Measurements from ENCODE around the gene RUNDC3A.
"Not testable (repeated sequence)": the region's sequence is repeated elsewhere in the genome, so short reads cannot be mapped to it uniquely, and the experiment has no call there.

The RUNDC3A gene

GRCh38 chr17:44343510-44344209 lies 35.3 kb downstream of the RUNDC3A start:
- no peak for DNase-seq (ENCODE audit: low spot score)

- DNase-seq (ENCODE audit: low spot score): peak; percentile 99
Measured at GRCh38 chr17:44344939-44345453, 36.6 kb downstream of the RUNDC3A start, which contains the start of gene GRN. Gene GRN, plus strand, starts transcription at chr17:44345302. Its CDS starts 3,863 bp downstream, at chr17:44349165.

- peak; percentile 74 for DNase-seq (ENCODE audit: low spot score)
Measured at GRCh38 chr17:44345454-44346026, 37.1 kb downstream of the RUNDC3A start.

- no peak for DNase-seq (ENCODE audit: low spot score)
Measured at GRCh38 chr17:44346064-44346844, 37.9 kb downstream of the RUNDC3A start.

DNA sequence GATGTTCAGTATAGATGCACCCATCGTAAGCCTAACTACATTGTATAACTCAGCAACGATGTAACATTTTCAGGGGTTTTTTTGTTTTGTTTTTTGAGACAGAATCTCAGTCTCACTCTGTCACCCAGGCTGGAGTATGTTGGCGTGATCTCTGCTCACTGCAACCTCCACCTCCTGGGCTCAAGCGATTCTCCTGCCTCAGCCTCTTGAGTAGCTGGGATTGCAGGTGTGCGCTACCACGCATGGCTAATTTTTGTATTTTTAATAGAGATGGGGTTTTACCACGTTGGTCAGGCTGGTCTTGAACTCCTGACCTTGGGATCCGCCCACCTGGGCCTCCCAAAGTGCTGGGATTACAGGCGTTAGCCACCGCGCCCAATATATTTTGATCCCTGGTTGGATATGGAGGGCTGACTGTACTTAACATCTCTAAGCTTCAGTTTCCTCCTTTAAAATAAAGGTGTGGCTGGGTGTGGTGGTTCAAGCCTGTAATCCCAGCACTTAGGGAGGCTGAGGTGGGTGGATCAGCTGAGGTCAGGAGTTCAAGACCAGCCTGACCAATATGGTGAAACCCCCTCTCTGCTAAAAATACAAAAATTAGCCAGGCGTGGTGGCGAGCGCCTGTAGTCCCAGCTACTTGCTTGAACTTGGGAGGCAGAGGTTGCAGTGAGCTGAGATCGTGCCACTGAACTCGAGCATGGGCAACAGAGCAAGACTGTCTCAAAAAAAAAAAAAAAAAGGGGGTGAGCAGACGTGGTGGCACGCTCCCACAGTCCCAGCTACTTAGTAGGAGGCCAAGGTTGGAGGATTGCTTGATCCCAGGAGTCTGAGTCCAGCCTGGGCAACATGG lies 39.0 kb downstream of the RUNDC3A start:
- DNase-seq (ENCODE audit: low spot score): not testable (repeated sequence)

- DNase-seq (ENCODE audit: low spot score): peak; percentile 50
Measured at GRCh38 chr17:44348234-44348987, 40.0 kb downstream of the RUNDC3A start.

DNA sequence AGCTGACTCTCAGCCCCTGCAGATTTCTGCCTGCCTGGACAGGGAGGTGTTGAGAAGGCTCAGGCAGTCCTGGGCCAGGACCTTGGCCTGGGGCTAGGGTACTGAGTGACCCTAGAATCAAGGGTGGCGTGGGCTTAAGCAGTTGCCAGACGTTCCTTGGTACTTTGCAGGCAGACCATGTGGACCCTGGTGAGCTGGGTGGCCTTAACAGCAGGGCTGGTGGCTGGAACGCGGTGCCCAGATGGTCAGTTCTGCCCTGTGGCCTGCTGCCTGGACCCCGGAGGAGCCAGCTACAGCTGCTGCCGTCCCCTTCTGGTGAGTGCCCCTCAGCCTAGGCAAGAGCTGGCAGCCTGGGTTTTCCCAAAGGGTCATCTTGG lies 40.6 kb downstream of the RUNDC3A start:
- no peak for DNase-seq (ENCODE audit: low spot score)

- DNase-seq (ENCODE audit: low spot score): no peak
Measured at GRCh38 chr17:44349553-44350070, 41.2 kb downstream of the RUNDC3A start.

- DNase-seq (ENCODE audit: low spot score): no peak
Measured at GRCh38 chr17:44350733-44351226, 42.4 kb downstream of the RUNDC3A start.

- no peak for DNase-seq (ENCODE audit: low spot score)
Measured at GRCh38 chr17:44351464-44351863, 43.1 kb downstream of the RUNDC3A start.

DNA sequence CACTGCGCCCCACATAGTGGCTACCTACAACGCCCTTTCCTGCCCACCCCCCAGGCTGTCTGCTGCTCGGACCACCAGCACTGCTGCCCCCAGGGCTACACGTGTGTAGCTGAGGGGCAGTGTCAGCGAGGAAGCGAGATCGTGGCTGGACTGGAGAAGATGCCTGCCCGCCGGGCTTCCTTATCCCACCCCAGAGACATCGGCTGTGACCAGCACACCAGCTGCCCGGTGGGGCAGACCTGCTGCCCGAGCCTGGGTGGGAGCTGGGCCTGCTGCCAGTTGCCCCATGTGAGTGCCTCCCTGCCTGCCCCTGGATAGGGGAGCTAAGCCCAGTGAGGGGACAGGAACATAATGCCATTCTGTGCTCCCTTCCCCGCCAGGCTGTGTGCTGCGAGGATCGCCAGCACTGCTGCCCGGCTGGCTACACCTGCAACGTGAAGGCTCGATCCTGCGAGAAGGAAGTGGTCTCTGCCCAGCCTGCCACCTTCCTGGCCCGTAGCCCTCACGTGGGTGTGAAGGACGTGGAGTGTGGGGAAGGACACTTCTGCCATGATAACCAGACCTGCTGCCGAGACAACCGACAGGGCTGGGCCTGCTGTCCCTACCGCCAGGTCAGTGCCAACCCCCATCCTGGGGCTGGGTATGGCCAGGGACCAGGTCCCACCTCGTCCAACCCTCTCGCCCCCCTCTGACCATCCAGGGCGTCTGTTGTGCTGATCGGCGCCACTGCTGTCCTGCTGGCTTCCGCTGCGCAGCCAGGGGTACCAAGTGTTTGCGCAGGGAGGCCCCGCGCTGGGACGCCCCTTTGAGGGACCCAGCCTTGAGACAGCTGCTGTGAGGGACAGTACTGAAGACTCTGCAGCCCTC lies 43.8 kb downstream of the RUNDC3A start:
- DNase-seq (ENCODE audit: low spot score): no peak

DNA sequence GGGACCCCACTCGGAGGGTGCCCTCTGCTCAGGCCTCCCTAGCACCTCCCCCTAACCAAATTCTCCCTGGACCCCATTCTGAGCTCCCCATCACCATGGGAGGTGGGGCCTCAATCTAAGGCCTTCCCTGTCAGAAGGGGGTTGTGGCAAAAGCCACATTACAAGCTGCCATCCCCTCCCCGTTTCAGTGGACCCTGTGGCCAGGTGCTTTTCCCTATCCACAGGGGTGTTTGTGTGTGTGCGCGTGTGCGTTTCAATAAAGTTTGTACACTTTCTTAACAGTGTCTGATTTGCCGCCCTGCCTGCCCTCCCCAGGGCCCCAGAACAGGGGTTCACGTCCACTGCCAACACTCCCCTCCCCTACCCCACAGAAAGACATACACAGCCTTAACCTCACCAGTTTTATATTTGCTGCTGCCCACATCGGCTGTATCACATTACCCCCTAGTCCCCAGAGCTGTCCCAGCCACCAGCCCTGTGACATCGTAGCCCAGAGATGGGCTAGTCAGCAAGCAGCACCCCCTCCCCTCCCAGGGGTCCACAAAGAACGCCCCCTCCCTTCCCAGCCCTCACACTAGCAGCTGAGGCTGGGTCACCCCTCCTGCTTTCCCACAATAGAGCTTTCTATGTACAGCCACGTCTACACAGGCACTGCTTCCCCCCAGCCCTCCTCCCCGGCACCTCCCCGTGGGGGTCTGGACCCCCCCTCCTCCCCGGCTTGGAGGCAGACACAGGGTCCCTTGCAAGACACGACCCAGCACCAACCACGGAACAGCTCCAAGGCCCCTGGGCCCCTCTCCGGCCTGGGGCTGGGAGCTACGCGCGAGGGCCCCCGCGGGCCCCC lies 44.6 kb downstream of the RUNDC3A start:
- DNase-seq (ENCODE audit: low spot score): no peak

DNA sequence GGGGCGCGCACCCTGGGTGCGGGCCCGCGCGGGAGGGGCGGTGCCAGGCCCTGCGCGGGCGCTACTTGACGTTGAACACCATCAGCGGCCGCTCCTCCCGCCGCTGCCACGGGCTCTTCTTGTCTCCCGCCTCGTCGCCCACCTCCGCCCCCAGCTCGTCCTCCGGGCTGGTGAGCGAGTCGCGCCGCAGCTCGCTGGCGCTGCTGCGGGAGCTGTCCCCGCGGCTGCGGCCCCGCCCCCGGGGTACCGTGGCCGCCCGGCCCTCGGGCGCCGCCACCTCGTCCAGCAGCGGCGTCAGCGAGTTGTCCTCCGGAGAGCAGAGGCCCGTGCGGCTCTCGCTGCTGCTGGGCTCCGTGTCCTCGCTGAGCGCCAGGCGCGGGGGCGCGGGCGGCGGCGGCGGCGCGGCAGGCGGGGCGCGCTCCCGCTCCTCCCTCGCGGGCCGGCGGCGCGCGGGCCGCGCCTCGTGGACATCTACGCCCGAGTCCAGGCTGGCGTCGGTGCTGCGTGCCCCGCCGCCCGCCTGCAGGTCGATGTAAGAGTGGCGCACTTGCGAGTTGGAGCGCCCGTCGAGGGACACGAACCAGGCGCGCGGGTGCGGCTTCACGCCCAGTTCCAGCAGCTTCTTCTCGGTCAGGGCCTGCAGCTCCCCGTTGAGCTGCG lies 45.4 kb downstream of the RUNDC3A start:
- no peak for DNase-seq (ENCODE audit: low spot score)

DNA sequence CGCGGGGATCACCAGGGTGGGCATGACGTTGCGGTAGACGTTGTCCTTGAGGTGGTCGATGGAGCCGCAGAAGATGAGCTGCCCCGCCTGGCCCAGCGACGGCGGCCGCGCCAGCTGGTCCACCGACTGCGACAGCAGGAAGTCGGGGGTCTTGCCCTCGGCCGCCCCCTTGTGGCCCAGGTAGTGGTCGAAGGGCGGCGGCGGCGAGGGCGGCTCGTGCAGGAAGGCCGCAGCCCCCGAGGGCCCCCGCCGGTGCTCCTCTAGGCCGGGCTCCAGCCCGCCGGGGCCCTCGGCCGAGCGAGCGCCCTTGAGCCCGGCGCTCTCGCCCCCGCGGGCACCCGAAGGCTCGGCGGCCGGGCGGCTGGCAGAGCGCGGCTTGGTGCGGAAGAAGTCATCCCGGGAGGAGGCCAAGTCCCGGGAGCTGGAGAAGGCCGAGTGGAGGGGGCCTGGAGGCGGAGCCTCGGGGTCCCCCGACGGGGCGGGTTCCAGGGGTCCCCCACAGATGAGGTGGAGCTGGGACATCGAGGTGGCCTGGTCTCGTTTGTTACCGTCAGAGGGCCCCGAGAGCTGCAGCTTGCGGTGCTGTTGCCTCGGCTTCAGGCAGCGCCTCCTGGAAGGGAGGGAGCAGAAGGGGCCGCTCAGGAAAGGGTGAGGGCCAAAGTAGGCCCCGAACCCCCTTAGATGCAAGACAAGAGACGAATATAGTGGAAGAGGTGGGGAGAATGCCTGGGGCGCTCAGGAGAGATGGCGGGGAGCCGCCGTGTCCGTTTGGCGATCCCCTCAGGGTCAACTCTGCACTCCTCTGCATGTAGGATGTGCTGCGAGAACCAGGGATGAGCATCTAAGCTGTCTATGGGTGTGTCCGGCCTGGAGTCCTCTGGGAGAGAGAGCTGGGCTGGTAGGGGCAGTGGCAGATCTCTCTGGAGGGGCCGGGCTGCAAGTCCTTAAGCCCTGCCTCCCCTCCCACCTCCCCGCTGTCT lies 46.5 kb downstream of the RUNDC3A start:
- DNase-seq (ENCODE audit: low spot score): no peak

- DNase-seq (ENCODE audit: low spot score): no peak
Measured at GRCh38 chr17:44355642-44356099, 47.3 kb downstream of the RUNDC3A start.

- DNase-seq (ENCODE audit: low spot score): no peak
Measured at GRCh38 chr17:44356241-44356640, 47.8 kb downstream of the RUNDC3A start.

DNA sequence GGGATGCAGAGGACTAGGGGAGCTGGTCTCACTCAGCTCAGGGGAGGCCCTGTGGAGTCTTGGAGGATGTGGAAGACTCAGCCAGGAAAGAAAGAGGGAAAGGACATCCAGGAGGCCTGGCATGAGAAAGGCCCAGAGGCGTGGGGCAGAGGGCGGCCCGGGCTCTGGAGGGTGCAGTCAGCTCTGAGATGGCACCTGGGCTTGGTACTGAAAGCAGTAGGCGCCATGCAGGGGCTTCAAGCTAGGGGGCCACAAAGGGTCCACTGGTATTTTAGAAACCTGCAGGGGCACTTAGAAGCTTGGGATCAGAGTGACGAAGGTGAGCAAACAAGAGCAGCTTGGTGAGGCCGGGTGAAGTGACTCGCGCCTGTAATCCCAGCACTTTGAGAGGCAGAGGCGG lies 49.7 kb downstream of the RUNDC3A start:
- no peak for DNase-seq (ENCODE audit: low spot score)

Data from putamen (tissue), 1 donor.